Measurements from ENCODE around the gene ZACN. TPM values are rescaled to one million over a fixed set of nuclear protein-coding genes. Genes with fewer than 3 reads are reported as not detected.

Gene ZACN
- total and polyA plus RNA-seq, 9 donors: 0.10 to 1.1 (median 0.43) TPM; not detected in 5

DNA sequence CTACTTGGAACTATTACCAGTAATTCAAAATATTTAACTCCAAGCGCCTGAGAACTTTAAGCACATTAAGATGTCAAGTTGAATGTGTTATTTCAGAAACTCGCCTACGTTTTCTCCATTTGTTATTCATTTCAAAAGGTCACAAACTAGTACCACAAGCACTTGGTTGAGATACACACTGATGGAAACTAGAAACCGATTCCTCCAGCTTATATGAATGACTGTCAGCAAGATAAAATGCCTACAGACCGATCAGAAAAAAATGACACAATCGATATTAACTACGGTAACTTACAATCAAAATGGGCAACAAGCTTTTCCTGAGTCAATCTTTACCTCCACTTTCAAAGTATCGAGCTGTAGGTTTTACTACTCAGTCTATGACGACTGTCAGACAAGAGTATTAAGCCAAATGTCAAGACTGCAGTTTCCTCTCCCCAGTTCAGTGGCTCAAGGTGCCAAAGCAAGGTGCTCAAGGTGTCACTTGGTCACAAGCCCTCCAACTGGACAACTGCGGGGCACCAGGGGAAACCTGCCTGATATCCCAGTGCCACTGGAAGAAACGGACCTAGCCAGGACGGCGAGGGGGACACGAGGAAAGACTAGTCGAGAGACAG, 7.3 kb upstream of the ZACN start:
- 3 to 10% (median 5%) methylated on average over 15 of the region's 15 CpGs for WGBS, 3 donors
- TF ChIP-seq POLR2A (IDR thresholded peaks at IDR 0.05) (no peak), EP300 (IDR thresholded peaks at IDR 0.05) (no peak)
- TF ChIP-seq, protein P1, sequence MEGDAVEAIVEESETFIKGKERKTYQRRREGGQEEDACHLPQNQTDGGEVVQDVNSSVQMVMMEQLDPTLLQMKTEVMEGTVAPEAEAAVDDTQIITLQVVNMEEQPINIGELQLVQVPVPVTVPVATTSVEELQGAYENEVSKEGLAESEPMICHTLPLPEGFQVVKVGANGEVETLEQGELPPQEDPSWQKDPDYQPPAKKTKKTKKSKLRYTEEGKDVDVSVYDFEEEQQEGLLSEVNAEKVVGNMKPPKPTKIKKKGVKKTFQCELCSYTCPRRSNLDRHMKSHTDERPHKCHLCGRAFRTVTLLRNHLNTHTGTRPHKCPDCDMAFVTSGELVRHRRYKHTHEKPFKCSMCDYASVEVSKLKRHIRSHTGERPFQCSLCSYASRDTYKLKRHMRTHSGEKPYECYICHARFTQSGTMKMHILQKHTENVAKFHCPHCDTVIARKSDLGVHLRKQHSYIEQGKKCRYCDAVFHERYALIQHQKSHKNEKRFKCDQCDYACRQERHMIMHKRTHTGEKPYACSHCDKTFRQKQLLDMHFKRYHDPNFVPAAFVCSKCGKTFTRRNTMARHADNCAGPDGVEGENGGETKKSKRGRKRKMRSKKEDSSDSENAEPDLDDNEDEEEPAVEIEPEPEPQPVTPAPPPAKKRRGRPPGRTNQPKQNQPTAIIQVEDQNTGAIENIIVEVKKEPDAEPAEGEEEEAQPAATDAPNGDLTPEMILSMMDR (IDR thresholded peaks at IDR 0.05): no peak
- Histone ChIP-seq H3K27me3 (peaks cover 11% of the 10 kb centered on the region), H3K4me3 (peak overlapping the region; percentile 72), H3K9me3 (no peaks in the 10 kb centered on the region), H3K27ac (no peak overlapping the region), H3K36me3 (no peaks in the 10 kb centered on the region), H3K4me1 (ENCODE audit: insufficient read depth) (peaks cover 18% of the 10 kb centered on the region)
- no peak for DNase-seq
- intact Hi-C loops (cut with DNase I): no loop called here

DNA sequence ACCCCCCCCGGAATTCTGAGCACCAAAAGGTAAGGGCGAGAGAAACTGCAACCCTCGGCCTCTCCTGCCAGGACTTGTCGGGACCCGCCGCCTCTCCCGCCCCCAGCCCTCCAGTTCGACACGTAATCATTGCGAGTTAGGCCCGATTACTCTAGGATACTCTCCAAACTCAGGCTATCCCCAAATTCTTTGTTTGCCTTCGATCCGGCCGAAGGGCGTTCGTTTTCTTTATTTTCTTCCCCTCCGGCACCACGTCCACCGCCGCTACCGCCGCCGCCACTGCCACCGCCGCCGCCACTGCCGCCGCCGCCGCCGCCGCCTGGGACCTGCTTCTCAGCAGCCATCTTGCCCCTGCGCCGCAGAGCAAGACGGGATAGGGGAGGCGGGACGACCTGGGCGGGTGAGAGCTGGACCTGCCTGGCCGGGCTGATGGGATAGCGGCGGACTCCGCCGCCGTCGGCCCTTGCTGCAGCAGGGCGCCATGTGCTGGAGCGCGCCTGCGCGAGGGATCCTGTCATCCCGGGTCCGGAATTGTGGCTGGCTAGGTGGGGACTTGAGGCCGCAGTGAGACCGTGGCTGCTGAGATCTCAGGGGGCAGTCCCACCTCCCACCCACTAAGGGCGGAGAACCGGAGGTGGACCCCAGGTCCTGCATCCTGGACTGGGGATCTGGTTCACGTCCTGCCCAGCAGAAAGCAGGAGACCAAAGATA, 6.7 kb upstream of the ZACN start, which contains the start of gene SRP68:
Gene SRP68 (minus strand): TSS at position 370 of the 711 bp plus-strand sequence. CDS start 26 bp downstream, at position 344.
- peaks cover 18% of the 10 kb centered on the region for H3K4me1 ChIP-seq (ENCODE audit: insufficient read depth)
- 0 to 1% (median 1%) methylated on average over 54 to 57 of the region's 57 CpGs for WGBS, 3 donors
- intact Hi-C loops (cut with DNase I): no loop called here

DNA sequence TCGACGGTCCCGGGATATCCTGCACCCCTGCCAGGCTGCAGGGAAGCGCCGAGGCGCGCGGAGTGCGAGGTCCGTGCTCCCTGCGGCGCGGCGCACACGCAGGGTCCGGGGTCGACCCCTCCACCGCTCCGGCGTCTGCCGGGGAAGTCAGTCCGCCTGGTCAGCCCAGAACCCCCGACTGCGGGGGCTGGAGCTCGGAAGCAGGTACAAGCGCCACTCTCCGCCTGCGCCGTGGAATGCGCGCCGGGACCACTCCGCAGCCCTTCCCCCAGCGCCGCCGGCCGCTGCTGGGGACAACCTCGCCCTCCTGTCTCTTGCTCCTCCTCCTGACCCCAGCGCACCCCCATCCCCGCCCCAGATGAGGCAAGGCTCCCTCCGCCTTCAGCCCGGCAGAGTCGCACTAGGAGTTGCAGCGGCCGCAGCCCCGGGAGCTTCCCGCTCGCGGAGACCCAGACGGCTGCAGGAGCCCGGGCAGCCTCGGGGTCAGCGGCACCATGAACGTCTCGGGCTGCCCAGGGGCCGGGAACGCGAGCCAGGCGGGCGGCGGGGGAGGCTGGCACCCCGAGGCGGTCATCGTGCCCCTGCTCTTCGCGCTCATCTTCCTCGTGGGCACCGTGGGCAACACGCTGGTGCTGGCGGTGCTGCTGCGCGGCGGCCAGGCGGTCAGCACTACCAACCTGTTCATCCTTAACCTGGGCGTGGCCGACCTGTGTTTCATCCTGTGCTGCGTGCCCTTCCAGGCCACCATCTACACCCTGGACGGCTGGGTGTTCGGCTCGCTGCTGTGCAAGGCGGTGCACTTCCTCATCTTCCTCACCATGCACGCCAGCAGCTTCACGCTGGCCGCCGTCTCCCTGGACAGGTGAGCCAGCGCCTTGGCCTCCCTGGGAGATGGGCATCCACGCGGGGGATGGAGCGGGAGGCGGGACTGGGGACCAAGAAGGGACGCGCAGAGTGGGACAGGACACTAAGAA, 4.3 kb upstream of the ZACN start, which contains the start of gene GALR2:
Gene GALR2 (plus strand): TSS at position 392 of the 974 bp plus-strand sequence. CDS start 103 bp downstream, at position 495.
- H3K36me3 ChIP-seq: no peaks in the 10 kb centered on the region
- no peaks in the 10 kb centered on the region for H3K9me3 ChIP-seq
- peaks cover 11% of the 10 kb centered on the region for H3K27me3 ChIP-seq
- H3K4me3 ChIP-seq: no peak within 1 kb of the TSS
- no peak for DNase-seq
- WGBS, 3 donors: 1 to 5% (median 2%) methylated on average over 49 to 92 of the region's 92 CpGs
- intact Hi-C loops (cut with DNase I): no loop called here
- no peak within 1 kb of the TSS for H3K27ac ChIP-seq
- TF ChIP-seq EP300 (IDR thresholded peaks at IDR 0.05) (no peak), POLR2A (IDR thresholded peaks at IDR 0.05) (no peak)
- TF ChIP-seq, protein P1 (IDR thresholded peaks at IDR 0.05): no peak
- peaks cover 24% of the 10 kb centered on the region for H3K4me1 ChIP-seq (ENCODE audit: insufficient read depth)

More for the DNA sequence above, 6.7 kb upstream of the ZACN start, which contains the start of gene SRP68:
- H3K27me3 ChIP-seq: peaks cover 11% of the 10 kb centered on the region
- H3K4me3 ChIP-seq: peak within 1 kb of the TSS; percentile 72
- DNase-seq: peak; percentile 85 to 92 (median 88)
- H3K36me3 ChIP-seq: no peaks in the 10 kb centered on the region
- H3K27ac ChIP-seq: peak within 1 kb of the TSS in 1 of 2 donors; percentile 41
- no peaks in the 10 kb centered on the region for H3K9me3 ChIP-seq
- peak; percentile 64 for TF ChIP-seq POLR2A (IDR thresholded peaks at IDR 0.05)
- TF ChIP-seq, protein P1 (IDR thresholded peaks at IDR 0.05): peak in 1 of 3 donors; percentile 12
- no peak for TF ChIP-seq EP300 (IDR thresholded peaks at IDR 0.05)

Data from ovary (tissue), 9 donors.